Stimulated activated naive CD8-positive, alpha-beta T cell treated with anti-CD3 and anti-CD28 coated beads, Interleukin-15, amount 100 ng/mL, for 72 hours (primary cell): Measurements from ENCODE around the gene UCP2.

Source experiments
- ATAC-seq: fragments of 150-1000 bp; cut with Tn5 transposase; 2 replicates; pipeline ENCODE4 v1.10.0; 2021; ENCODE audit warnings: mild to moderate bottlenecking, moderate library complexity
- DNase-seq, 2 donors: peaks; one replicate each; pipeline ENCODE4 v3.0.0; 2021 to 2022
- H3K27ac Mint-ChIP-seq, 2 donors: one replicate each; pipeline ENCODE4 v1.8.0; 2022; ENCODE audit warnings: mild to moderate bottlenecking in 2 of 2, mixed read lengths in 2 of 2, moderate library complexity in 2 of 2
- H3K27me3 Mint-ChIP-seq: one replicate; pipeline ENCODE4 v1.8.0; 2022; ENCODE audit warnings: mixed read lengths
- H3K4me1 Mint-ChIP-seq: one replicate; pipeline ENCODE4 v1.8.0; 2022; ENCODE audit warnings: mild to moderate bottlenecking, mixed read lengths
- H3K4me3 Mint-ChIP-seq, 2 donors: one replicate each; pipeline ENCODE4 v1.8.0; 2022; ENCODE audit warnings: mild to moderate bottlenecking in 2 of 2, mixed read lengths in 2 of 2, moderate library complexity in 1 of 2
- H3K9me3 Mint-ChIP-seq, 2 donors: one replicate each; pipeline ENCODE4 v1.8.0; 2022; ENCODE audit warnings: mixed read lengths in 2 of 2

UCP2 gene

GRCh38 chr11:74013141-74013540 lies 30.5 kb upstream of the UCP2 start:
- Mint-ChIP-seq H3K27me3 (no peaks in the 10 kb centered on the region), H3K9me3 (no peaks in the 10 kb centered on the region), H3K4me1 (peaks cover 87% of the 10 kb centered on the region), H3K27ac (no peak overlapping the region), H3K4me3 (no peak overlapping the region)
- no peak for ATAC-seq
- DNase-seq: no peak

GRCh38 chr11:74012074-74012809 lies 29.6 kb upstream of the UCP2 start:
- Mint-ChIP-seq H3K9me3 (no peaks in the 10 kb centered on the region), H3K27me3 (no peaks in the 10 kb centered on the region), H3K4me1 (peaks cover 96% of the 10 kb centered on the region), H3K4me3 (peak overlapping the region; percentile 36 to 56), H3K27ac (peak overlapping the region; percentile 97 to 98)
- ATAC-seq (no peak), DNase-seq (no peak)

- DNase-seq (peak; percentile 57 to 83), ATAC-seq (peak; percentile 92)
- Mint-ChIP-seq H3K27ac (peak overlapping the region; percentile 97 to 98), H3K4me3 (peak overlapping the region; percentile 56 to 76), H3K9me3 (no peaks in the 10 kb centered on the region), H3K27me3 (no peaks in the 10 kb centered on the region), H3K4me1 (peaks cover 96% of the 10 kb centered on the region)
Measured at GRCh38 chr11:74011360-74012073, 28.9 kb upstream of the UCP2 start.

- H3K27me3 Mint-ChIP-seq: no peaks in the 10 kb centered on the region
- peak overlapping the region; percentile 97 to 98 for H3K27ac Mint-ChIP-seq
- ATAC-seq: no peak
- peaks cover 96% of the 10 kb centered on the region for H3K4me1 Mint-ChIP-seq
- no peak for DNase-seq
- H3K4me3 Mint-ChIP-seq: peak overlapping the region; percentile 56 to 76
- H3K9me3 Mint-ChIP-seq: no peaks in the 10 kb centered on the region
Measured at GRCh38 chr11:74010306-74011300, 28.0 kb upstream of the UCP2 start.

- DNase-seq (no peak), ATAC-seq (no peak)
- H3K27ac Mint-ChIP-seq: peak overlapping the region; percentile 97 to 98
Measured at GRCh38 chr11:74009675-74010305, 27.1 kb upstream of the UCP2 start.

GRCh38 chr11:74009230-74009547 lies 26.5 kb upstream of the UCP2 start:
- no peaks in the 10 kb centered on the region for H3K27me3 Mint-ChIP-seq
- H3K9me3 Mint-ChIP-seq: no peaks in the 10 kb centered on the region
- no peak overlapping the region for H3K27ac Mint-ChIP-seq
- ATAC-seq (no peak), DNase-seq (no peak)
- H3K4me3 Mint-ChIP-seq: peak overlapping the region in 1 of 2 donors; percentile 26
- H3K4me1 Mint-ChIP-seq: peaks cover 96% of the 10 kb centered on the region

More at GRCh38 chr11:74009675-74010305, 27.1 kb upstream of the UCP2 start:
- Mint-ChIP-seq H3K27me3 (no peaks in the 10 kb centered on the region), H3K4me1 (peaks cover 96% of the 10 kb centered on the region), H3K4me3 (peak overlapping the region in 1 of 2 donors; percentile 2), H3K9me3 (no peaks in the 10 kb centered on the region)

GRCh38 chr11:74008373-74009229 lies 26.0 kb upstream of the UCP2 start, which contains the start of gene UCP3:
UCP3 (minus strand) TSS chr11:74009085; CDS start chr11:74007042, 2,043 bp downstream.
- Mint-ChIP-seq H3K27me3 (no peaks in the 10 kb centered on the region), H3K9me3 (no peaks in the 10 kb centered on the region), H3K4me3 (peak within 1 kb of the TSS in 1 of 2 donors; percentile 61), H3K4me1 (peaks cover 97% of the 10 kb centered on the region), H3K27ac (peak within 1 kb of the TSS; percentile 80 to 83)
- no peak for ATAC-seq
- no peak for DNase-seq

- H3K4me1 Mint-ChIP-seq: peaks cover 100% of the 10 kb centered on the region
- no peak overlapping the region for H3K27ac Mint-ChIP-seq
- no peaks in the 10 kb centered on the region for H3K27me3 Mint-ChIP-seq
- ATAC-seq (no peak), DNase-seq (no peak)
- H3K4me3 Mint-ChIP-seq: no peak overlapping the region
- no peaks in the 10 kb centered on the region for H3K9me3 Mint-ChIP-seq
Measured at GRCh38 chr11:74007691-74008372, 25.2 kb upstream of the UCP2 start.

- H3K4me3 Mint-ChIP-seq: no peak overlapping the region
- H3K4me1 Mint-ChIP-seq: peaks cover 96% of the 10 kb centered on the region
- H3K27ac Mint-ChIP-seq: peak overlapping the region in 1 of 2 donors; percentile 88
- DNase-seq: no peak
- H3K27me3 Mint-ChIP-seq: no peaks in the 10 kb centered on the region
- no peaks in the 10 kb centered on the region for H3K9me3 Mint-ChIP-seq
- ATAC-seq: no peak
Measured at GRCh38 chr11:74006743-74007304, 24.2 kb upstream of the UCP2 start.

GRCh38 chr11:74005721-74006517 lies 23.3 kb upstream of the UCP2 start:
- no peak overlapping the region for H3K4me3 Mint-ChIP-seq
- ATAC-seq: no peak

GRCh38 chr11:74004759-74005615 lies 22.3 kb upstream of the UCP2 start:
- Mint-ChIP-seq H3K27ac (peak overlapping the region; percentile 91 to 97), H3K4me3 (peak overlapping the region; percentile 82 to 95), H3K27me3 (no peaks in the 10 kb centered on the region), H3K4me1 (peaks cover 94% of the 10 kb centered on the region), H3K9me3 (no peaks in the 10 kb centered on the region)
- peak; percentile 100 for ATAC-seq
- DNase-seq: peak; percentile 73 to 86

More at GRCh38 chr11:74005721-74006517, 23.3 kb upstream of the UCP2 start:
- no peaks in the 10 kb centered on the region for H3K27me3 Mint-ChIP-seq
- no peaks in the 10 kb centered on the region for H3K9me3 Mint-ChIP-seq
- no peak for DNase-seq
- peak overlapping the region; percentile 90 to 97 for H3K27ac Mint-ChIP-seq
- peaks cover 94% of the 10 kb centered on the region for H3K4me1 Mint-ChIP-seq

GRCh38 chr11:74004046-74004695 lies 21.5 kb upstream of the UCP2 start:
- no peaks in the 10 kb centered on the region for H3K27me3 Mint-ChIP-seq
- no peak for ATAC-seq
- no peak overlapping the region for H3K4me3 Mint-ChIP-seq
- peaks cover 94% of the 10 kb centered on the region for H3K4me1 Mint-ChIP-seq
- H3K27ac Mint-ChIP-seq: no peak overlapping the region
- no peaks in the 10 kb centered on the region for H3K9me3 Mint-ChIP-seq
- DNase-seq: no peak
